Measurements from ENCODE around the gene EFNB2.

GRCh38 chr13:106474912-106475311, 60.5 kb downstream of the EFNB2 start:
- TF ChIP-seq, protein P1, sequence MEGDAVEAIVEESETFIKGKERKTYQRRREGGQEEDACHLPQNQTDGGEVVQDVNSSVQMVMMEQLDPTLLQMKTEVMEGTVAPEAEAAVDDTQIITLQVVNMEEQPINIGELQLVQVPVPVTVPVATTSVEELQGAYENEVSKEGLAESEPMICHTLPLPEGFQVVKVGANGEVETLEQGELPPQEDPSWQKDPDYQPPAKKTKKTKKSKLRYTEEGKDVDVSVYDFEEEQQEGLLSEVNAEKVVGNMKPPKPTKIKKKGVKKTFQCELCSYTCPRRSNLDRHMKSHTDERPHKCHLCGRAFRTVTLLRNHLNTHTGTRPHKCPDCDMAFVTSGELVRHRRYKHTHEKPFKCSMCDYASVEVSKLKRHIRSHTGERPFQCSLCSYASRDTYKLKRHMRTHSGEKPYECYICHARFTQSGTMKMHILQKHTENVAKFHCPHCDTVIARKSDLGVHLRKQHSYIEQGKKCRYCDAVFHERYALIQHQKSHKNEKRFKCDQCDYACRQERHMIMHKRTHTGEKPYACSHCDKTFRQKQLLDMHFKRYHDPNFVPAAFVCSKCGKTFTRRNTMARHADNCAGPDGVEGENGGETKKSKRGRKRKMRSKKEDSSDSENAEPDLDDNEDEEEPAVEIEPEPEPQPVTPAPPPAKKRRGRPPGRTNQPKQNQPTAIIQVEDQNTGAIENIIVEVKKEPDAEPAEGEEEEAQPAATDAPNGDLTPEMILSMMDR (IDR thresholded peaks at IDR 0.05): no peak
- no peak for TF ChIP-seq POLR2A (IDR thresholded peaks at IDR 0.05)

Data from body of pancreas (tissue), 4 donors.